SU-DHL-6 (cell line): ENCODE data around the gene MORN5.

Source experiments
- H2AFZ ChIP-seq: fragments of 200-600 bp; sonication (generic); 2 replicates; pipeline ENCODE4 v1.6.1; 2014; ENCODE audit warnings: low read depth, mild to moderate bottlenecking, moderate library complexity, mixed read lengths, antibody characterized with exemption, low read length; ENCODE audit not compliant: severe bottlenecking
- H3F3A ChIP-seq: fragments of 200-600 bp; shearing (Covaris generic); 2 replicates; pipeline ENCODE4 v1.6.0; 2016; ENCODE audit warnings: antibody characterized with exemption, mild to moderate bottlenecking; ENCODE audit not compliant: insufficient read depth
- H3K27ac ChIP-seq: fragments of 200-600 bp; sonication (generic); 2 replicates; pipeline ENCODE4 v1.5.1; 2016; ENCODE audit warnings: low read depth, mild to moderate bottlenecking, low read length, moderate library complexity, mixed read lengths
- H3K27me3 ChIP-seq: fragments of 200-600 bp; sonication (generic), shearing (Covaris generic); 2 replicates; pipeline ENCODE4 v1.6.0; 2014; ENCODE audit warnings: mild to moderate bottlenecking, low read length
- H3K36me3 ChIP-seq: fragments of 200-600 bp; sonication (generic); 2 replicates; pipeline ENCODE4 v1.6.1; 2014; ENCODE audit warnings: mild to moderate bottlenecking, low read length, mixed read lengths
- H3K4me2 ChIP-seq: fragments of 300-600, 200-600 bp; shearing (Covaris generic), sonication (generic); 2 replicates; pipeline ENCODE4 v1.6.0; 2014; ENCODE audit warnings: low read length, low read depth, mild to moderate bottlenecking; ENCODE audit not compliant: poor library complexity, severe bottlenecking
- H3K4me3 ChIP-seq: fragments of 200-600 bp; sonication (generic); 2 replicates; pipeline ENCODE4 v1.5.1; 2014; ENCODE audit warnings: antibody characterized with exemption, low read length, mild to moderate bottlenecking, mixed read lengths; ENCODE audit not compliant: insufficient read depth, poor library complexity, severe bottlenecking
- H3K79me2 ChIP-seq: fragments of 200-600 bp; sonication (generic); 2 replicates; pipeline ENCODE4 v1.6.1; 2014; ENCODE audit warnings: mild to moderate bottlenecking, low read length, moderate library complexity; ENCODE audit not compliant: insufficient read depth
- H3K9ac ChIP-seq: fragments of 200-600 bp; sonication (generic); 2 replicates; pipeline ENCODE4 v1.7.0; 2014; ENCODE audit warnings: mild to moderate bottlenecking, low read length
- H3K9me2 ChIP-seq: fragments of 200-600 bp; sonication (generic); replicated peaks from 2 replicates; pipeline ENCODE4 v1.6.1; 2014; ENCODE audit warnings: low read length; ENCODE audit not compliant: insufficient read depth
- H3K9me3 ChIP-seq: fragments of 200-600 bp; sonication (generic); 2 replicates; pipeline ENCODE4 v1.6.1; 2014; ENCODE audit warnings: low read length, mixed read lengths; ENCODE audit not compliant: insufficient read depth
- H4K20me1 ChIP-seq: fragments of 200-600 bp; sonication (generic); 2 replicates; pipeline ENCODE4 v1.6.1; 2014; ENCODE audit warnings: low read depth, mild to moderate bottlenecking, antibody characterized with exemption, low read length, moderate library complexity, mixed read lengths
- EZH2phosphoT487 ChIP-seq: fragments of 200-600 bp; sonication (generic), shearing (Covaris generic); conservative IDR thresholded peaks from 2 replicates; pipeline ENCODE4 v1.6.1; 2018; ENCODE audit warnings: mild to moderate bottlenecking, antibody characterized with exemption, low read length, moderate library complexity, mixed read lengths
- TF ChIP-seq, protein P1 (sequence below): fragments of 200-600 bp; sonication (generic); IDR thresholded peaks from one replicate; pipeline ENCODE4 v1.5.1; 2017; ENCODE audit warnings: antibody characterized with exemption, mild to moderate bottlenecking, low read length, moderate library complexity; ENCODE audit not compliant: insufficient read depth, poor library complexity, severe bottlenecking

Gene MORN5

DNA sequence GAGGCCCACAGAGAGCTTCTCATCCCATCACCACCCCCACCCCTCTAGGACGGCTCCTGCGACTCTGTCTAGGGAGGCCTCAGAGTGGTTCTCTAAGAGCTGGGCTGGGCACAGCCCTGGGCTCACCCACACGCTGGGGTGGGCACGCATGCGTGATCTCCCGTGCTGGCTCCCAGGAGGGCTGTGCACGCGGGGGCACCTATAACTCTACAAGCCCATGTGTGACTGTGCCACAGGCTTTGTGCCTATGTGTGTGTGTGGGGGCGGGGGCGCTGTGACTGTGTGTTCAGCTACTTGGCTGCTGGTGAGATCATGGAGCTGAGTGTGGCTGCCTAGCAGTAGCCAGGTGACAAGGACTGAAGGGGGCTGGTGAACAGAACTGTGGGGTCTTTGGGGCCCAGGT lies 32.3 kb upstream of the MORN5 start:
- TF ChIP-seq EZH2phosphoT487 = no peak
- TF ChIP-seq, protein P1, sequence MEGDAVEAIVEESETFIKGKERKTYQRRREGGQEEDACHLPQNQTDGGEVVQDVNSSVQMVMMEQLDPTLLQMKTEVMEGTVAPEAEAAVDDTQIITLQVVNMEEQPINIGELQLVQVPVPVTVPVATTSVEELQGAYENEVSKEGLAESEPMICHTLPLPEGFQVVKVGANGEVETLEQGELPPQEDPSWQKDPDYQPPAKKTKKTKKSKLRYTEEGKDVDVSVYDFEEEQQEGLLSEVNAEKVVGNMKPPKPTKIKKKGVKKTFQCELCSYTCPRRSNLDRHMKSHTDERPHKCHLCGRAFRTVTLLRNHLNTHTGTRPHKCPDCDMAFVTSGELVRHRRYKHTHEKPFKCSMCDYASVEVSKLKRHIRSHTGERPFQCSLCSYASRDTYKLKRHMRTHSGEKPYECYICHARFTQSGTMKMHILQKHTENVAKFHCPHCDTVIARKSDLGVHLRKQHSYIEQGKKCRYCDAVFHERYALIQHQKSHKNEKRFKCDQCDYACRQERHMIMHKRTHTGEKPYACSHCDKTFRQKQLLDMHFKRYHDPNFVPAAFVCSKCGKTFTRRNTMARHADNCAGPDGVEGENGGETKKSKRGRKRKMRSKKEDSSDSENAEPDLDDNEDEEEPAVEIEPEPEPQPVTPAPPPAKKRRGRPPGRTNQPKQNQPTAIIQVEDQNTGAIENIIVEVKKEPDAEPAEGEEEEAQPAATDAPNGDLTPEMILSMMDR = no peak
- Histone ChIP-seq H3K79me2 (no peaks in the 10 kb centered on the region), H3K4me3 (no peak overlapping the region), H3K4me2 (no peak overlapping the region), H3K27ac (no peak overlapping the region), H4K20me1 (no peaks in the 10 kb centered on the region), H3K27me3 (no peaks in the 10 kb centered on the region), H3K36me3 (no peaks in the 10 kb centered on the region), H3K9ac (no peak overlapping the region), H3K9me2 (no peaks in the 10 kb centered on the region), H3F3A (no peaks in the 10 kb centered on the region), H2AFZ (no peak overlapping the region), H3K9me3 (no peaks in the 10 kb centered on the region)

DNA sequence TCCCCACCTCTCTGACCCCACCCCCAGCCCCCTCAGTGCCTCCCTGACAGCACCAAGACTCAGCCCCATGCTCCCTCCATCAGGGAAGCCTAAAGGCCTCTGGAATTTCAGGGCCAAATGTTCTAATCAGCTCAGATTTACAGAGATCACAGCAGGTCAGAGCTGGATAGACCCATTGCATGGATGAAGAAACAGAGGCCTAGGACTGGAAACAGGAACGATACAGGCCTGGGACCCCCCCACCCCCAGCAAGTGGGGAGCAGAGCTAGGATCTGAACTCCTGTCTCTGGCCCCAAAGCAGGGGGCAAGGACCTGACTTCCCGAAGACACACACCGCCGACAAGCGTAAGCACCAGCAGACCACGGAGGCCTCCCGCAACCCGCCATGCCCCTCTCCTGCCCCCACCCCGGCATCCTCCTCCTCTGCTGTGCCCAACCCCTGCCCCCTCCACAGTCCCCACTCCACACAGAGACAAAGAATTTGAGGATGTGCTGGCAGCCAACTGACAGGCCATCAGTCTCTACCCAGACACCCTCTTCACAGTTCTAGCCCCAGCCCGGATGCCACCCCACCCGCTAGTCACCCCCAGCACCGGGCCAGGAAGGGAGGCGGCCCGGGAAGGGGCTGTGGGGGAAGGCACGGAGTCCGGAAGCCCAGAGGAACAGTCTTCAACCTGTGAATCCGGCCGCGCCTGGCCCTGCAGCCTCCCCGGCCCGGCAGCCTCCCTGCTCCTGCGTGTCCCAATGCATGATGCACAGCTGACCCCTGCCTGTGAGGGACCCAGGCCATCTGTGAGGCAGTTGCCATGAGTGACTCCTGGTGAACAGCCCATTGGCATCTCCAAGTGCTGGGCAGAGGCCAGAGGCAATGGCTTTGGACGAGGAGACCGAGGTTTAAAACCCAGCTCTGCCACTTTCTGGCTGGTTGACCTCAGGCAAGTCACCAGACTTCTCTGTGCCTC lies 31.4 kb upstream of the MORN5 start:
- Histone ChIP-seq H3K27ac (no peak overlapping the region), H3K9ac (no peak overlapping the region), H3K36me3 (no peaks in the 10 kb centered on the region), H3K4me2 (no peak overlapping the region), H3K79me2 (no peaks in the 10 kb centered on the region), H2AFZ (no peak overlapping the region), H3K9me2 (no peaks in the 10 kb centered on the region), H4K20me1 (no peaks in the 10 kb centered on the region), H3K27me3 (no peaks in the 10 kb centered on the region), H3K9me3 (no peaks in the 10 kb centered on the region), H3K4me3 (no peak overlapping the region), H3F3A (no peaks in the 10 kb centered on the region)
- TF ChIP-seq, protein P1 = no peak
- TF ChIP-seq EZH2phosphoT487 = no peak

DNA sequence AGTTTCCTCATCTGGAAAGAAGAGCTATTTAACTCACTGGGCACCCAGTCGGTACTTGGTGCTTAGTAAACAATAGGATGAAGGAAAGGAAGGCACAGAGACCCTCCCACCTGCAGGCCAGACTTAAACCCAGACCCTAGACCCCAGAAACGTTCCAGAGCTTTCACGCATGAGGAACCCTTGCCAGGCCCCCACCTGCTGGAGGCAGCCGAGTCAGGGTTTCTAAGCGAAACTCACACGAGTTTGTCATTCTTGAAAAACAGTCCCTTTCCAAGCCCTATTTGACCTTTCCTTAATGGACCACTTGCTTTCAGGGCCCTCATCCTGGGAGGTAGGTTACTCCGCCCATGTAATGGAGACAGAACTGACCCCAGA lies 30.8 kb upstream of the MORN5 start:
- H3F3A ChIP-seq = no peaks in the 10 kb centered on the region
- no peaks in the 10 kb centered on the region for H3K27me3 ChIP-seq
- no peak for TF ChIP-seq EZH2phosphoT487
- TF ChIP-seq, protein P1 = no peak

More for the DNA sequence above, 30.8 kb upstream of the MORN5 start:
- H4K20me1 ChIP-seq = no peaks in the 10 kb centered on the region
- no peaks in the 10 kb centered on the region for H3K9me3 ChIP-seq
- H3K9ac ChIP-seq = no peak overlapping the region
- no peak overlapping the region for H2AFZ ChIP-seq
- H3K79me2 ChIP-seq = no peaks in the 10 kb centered on the region
- H3K4me2 ChIP-seq = no peak overlapping the region
- H3K36me3 ChIP-seq = no peaks in the 10 kb centered on the region
- no peaks in the 10 kb centered on the region for H3K9me2 ChIP-seq
- no peak overlapping the region for H3K4me3 ChIP-seq
- H3K27ac ChIP-seq = no peak overlapping the region
